Caco-2 (cell line): Measurements from ENCODE around the gene ST6GALNAC5. TPM values are rescaled to one million over a fixed set of nuclear protein-coding genes. Genes with fewer than 3 reads are reported as not detected.

Experiments used
- BruUV-seq: library from RNA; stranded (reverse); fragments of 400-500 nt; replicated peaks from 2 replicates; lab custom pipeline; 2021; lab: Mats Ljungman, UMichigan
- CTCF ChIA-PET: fragments of 300-600 bp; sonication (Branson Sonifier 250); formaldehyde crosslinking; loops from one replicate; lab custom pipeline; 2022; ENCODE audit warnings: antibody characterized with exemption; lab: Charles Lee
- POLR2A ChIA-PET: fragments of 300-600 bp; sonication (Branson Sonifier 250); formaldehyde crosslinking; loops from one replicate; lab custom pipeline; 2022; ENCODE audit warnings: antibody characterized with exemption; lab: Charles Lee
- DNase-seq, 2 experiments: peaks; one replicate each; pipeline versions ENCODE4 v3.0.0 to v3.0.0-alpha.2; 2020 to 2022
- H3K27me3 ChIP-seq: replicated peaks from 2 replicates; pipeline ENCODE4 v1.6.0; 2011; ENCODE audit warnings: low read length; ENCODE audit not compliant: control insufficient read depth, insufficient read depth
- H3K36me3 ChIP-seq: 2 replicates; pipeline ENCODE4 v1.5.1; 2011; ENCODE audit warnings: low read length; ENCODE audit not compliant: control insufficient read depth, insufficient read depth
- H3K4me1 ChIP-seq: fragments of 250-450 bp; sonication (Bioruptor Pico); 2 replicates; pipeline ENCODE4 v1.5.1; 2020; ENCODE audit warnings: mild to moderate bottlenecking
- H3K4me3 ChIP-seq: 2 replicates; pipeline ENCODE4 v1.5.1; 2011; ENCODE audit warnings: low read depth, mild to moderate bottlenecking, control low read depth, low read length
- H3K9me3 ChIP-seq: fragments of 250-450 bp; sonication (Bioruptor Pico); 2 replicates; pipeline ENCODE4 v1.5.1; 2020; ENCODE audit warnings: mild to moderate bottlenecking, moderate library complexity
- H3K27ac Mint-ChIP-seq: one replicate; pipeline ENCODE4 v1.8.0; 2022; ENCODE audit warnings: mixed read lengths; ENCODE audit not compliant: unreplicated experiment
- H3K27me3 Mint-ChIP-seq: one replicate; pipeline ENCODE4 v1.8.0; 2022; ENCODE audit warnings: mixed read lengths; ENCODE audit not compliant: insufficient read depth, unreplicated experiment
- H3K36me3 Mint-ChIP-seq: one replicate; pipeline ENCODE4 v1.8.0; 2022; ENCODE audit warnings: mild to moderate bottlenecking, mixed read lengths; ENCODE audit not compliant: insufficient read depth, unreplicated experiment
- H3K4me1 Mint-ChIP-seq: one replicate; pipeline ENCODE4 v1.8.0; 2022; ENCODE audit warnings: low read depth, mixed read lengths; ENCODE audit not compliant: unreplicated experiment
- H3K4me3 Mint-ChIP-seq: one replicate; pipeline ENCODE4 v1.8.0; 2022; ENCODE audit warnings: mild to moderate bottlenecking, moderate library complexity, mixed read lengths; ENCODE audit not compliant: unreplicated experiment
- H3K9me3 Mint-ChIP-seq: one replicate; pipeline ENCODE4 v1.8.0; 2022; ENCODE audit warnings: mixed read lengths; ENCODE audit not compliant: unreplicated experiment
- intact Hi-C: fragments of 100-400 bp; cut with micrococcal nuclease; formaldehyde crosslinking; loops from one replicate; pipeline ENCODE4 v1.10.0; 2022; ENCODE audit not compliant: unreplicated experiment
- total RNA-seq: library from RNA; stranded (reverse); gene quantifications from 2 replicates; pipeline ENCODE4 v1.2.3, GENCODE V29; 2022
- TF ChIP-seq, protein P1 (sequence below), 2 experiments: fragments of 200-600 bp in 1 of 2; IDR thresholded peaks; 1 replicate in 1 of 2; 2 replicates in 1 of 2; pipeline versions ENCODE4 v1.5.1 to v1.8.0; 2011 to 2022; ENCODE audit warnings: antibody characterized with exemption in 1 of 2, control low read depth in 1 of 2, inconsistent platforms in 1 of 2, low read depth in 1 of 2, low read length in 1 of 2, mild to moderate bottlenecking in 1 of 2, moderate library complexity in 1 of 2; ENCODE audit not compliant: insufficient read depth in 1 of 2, severe bottlenecking in 1 of 2, unreplicated experiment in 1 of 2

ST6GALNAC5 gene
- total RNA-seq, 1 experiment from 2014 or later, result 0.09 TPM

DNA sequence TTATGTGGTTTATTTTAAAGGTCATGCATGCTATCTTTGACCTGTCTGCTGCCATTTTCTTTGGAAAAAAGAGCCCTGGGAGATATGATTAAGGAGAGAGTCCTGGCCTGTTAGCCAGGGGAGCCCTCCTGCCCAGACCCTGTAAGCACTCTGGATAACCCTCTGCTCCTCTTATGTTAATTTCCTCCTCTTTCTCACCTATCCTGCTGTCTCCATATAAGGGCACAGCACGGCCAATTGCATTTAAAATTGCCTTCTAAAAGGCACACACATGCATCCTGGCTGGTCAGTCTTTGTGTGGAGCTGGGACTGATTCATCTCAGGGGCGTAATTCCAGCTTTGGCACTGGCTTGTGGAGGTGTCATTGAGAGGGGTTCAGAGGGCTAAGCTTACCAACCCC lies 158.9 kb downstream of the ST6GALNAC5 start:
- H3K4me3 Mint-ChIP-seq, result no peak overlapping the region
- Histone ChIP-seq H3K27me3 (no peaks in the 10 kb centered on the region), H3K4me1 (no peaks in the 10 kb centered on the region), H3K4me3 (no peak overlapping the region), H3K36me3 (no peaks in the 10 kb centered on the region), H3K9me3 (no peaks in the 10 kb centered on the region)
- intact Hi-C loops, result no loop called here
- TF ChIP-seq, protein P1, sequence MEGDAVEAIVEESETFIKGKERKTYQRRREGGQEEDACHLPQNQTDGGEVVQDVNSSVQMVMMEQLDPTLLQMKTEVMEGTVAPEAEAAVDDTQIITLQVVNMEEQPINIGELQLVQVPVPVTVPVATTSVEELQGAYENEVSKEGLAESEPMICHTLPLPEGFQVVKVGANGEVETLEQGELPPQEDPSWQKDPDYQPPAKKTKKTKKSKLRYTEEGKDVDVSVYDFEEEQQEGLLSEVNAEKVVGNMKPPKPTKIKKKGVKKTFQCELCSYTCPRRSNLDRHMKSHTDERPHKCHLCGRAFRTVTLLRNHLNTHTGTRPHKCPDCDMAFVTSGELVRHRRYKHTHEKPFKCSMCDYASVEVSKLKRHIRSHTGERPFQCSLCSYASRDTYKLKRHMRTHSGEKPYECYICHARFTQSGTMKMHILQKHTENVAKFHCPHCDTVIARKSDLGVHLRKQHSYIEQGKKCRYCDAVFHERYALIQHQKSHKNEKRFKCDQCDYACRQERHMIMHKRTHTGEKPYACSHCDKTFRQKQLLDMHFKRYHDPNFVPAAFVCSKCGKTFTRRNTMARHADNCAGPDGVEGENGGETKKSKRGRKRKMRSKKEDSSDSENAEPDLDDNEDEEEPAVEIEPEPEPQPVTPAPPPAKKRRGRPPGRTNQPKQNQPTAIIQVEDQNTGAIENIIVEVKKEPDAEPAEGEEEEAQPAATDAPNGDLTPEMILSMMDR (IDR thresholded peaks at IDR 0.05; ENCODE audit: insufficient read depth in 1 of 2, low read depth in 1 of 2, low read length in 1 of 2, severe bottlenecking in 1 of 2, unreplicated experiment in 1 of 2), result no peak
- no peaks in the 10 kb centered on the region for H3K36me3 Mint-ChIP-seq
- no peak for DNase-seq
- H3K27me3 Mint-ChIP-seq, result peaks cover 3% of the 10 kb centered on the region
- no peak overlapping the region for H3K27ac Mint-ChIP-seq
- no TSS peak for BruUV-seq
- H3K9me3 Mint-ChIP-seq, result no peaks in the 10 kb centered on the region
- ChIA-PET POLR2A (no interaction called here), CTCF (no interaction called here)
- H3K4me1 Mint-ChIP-seq, result no peaks in the 10 kb centered on the region

DNA sequence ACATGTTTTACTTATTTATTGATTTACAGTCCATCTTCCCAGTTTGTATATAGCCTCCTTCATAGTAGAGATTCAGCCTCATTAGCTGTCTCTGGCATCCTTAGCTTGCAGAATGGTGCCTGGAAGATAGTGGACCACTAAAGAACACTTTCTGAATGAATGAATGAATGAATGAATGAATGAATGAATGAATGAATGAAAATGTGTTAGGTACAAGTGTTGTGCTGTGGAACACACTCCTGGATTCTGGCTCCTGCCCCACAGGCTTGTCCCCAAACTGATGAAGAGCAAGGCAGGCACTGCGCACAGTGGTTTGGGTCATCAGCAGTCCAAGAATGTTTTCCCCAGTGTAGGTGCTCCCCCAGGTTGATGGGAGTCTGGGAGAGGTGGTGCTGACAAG lies 159.4 kb downstream of the ST6GALNAC5 start:
- no peaks in the 10 kb centered on the region for H3K9me3 Mint-ChIP-seq
- peaks cover 3% of the 10 kb centered on the region for H3K27me3 Mint-ChIP-seq
- no TSS peak for BruUV-seq
- no peaks in the 10 kb centered on the region for H3K4me1 Mint-ChIP-seq
- no peaks in the 10 kb centered on the region for H3K36me3 Mint-ChIP-seq
- DNase-seq, result no peak
- H3K36me3 ChIP-seq, result no peaks in the 10 kb centered on the region
- intact Hi-C loops, result no loop called here
- no peak overlapping the region for H3K4me3 Mint-ChIP-seq
- no peaks in the 10 kb centered on the region for H3K9me3 ChIP-seq
- no peaks in the 10 kb centered on the region for H3K27me3 ChIP-seq
- POLR2A ChIA-PET, result no interaction called here
- CTCF ChIA-PET, result no interaction called here
- no peaks in the 10 kb centered on the region for H3K4me1 ChIP-seq
- TF ChIP-seq, protein P1 (IDR thresholded peaks at IDR 0.05; ENCODE audit: insufficient read depth in 1 of 2, low read depth in 1 of 2, low read length in 1 of 2, severe bottlenecking in 1 of 2, unreplicated experiment in 1 of 2), result no peak
- H3K4me3 ChIP-seq, result no peak overlapping the region
- no peak overlapping the region for H3K27ac Mint-ChIP-seq

DNA sequence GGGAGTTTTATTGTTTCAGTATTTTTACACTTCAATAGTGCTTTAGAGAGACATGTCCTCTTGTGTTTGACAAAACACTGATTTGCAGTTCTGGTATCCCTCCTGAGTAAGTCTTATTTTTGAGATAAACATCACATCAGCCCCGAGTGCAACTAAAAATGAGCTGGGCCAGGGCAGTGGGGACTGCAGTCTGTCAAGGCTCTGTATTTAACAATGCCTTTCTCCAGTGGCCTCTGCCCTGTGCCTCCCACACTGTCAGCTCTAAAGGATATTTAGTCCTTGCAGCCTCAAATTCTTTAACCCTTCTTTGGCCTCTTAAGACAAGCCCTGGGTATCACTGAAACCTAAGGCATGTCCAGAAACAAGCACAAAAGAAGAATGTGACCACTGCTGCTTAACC lies 160.6 kb downstream of the ST6GALNAC5 start:
- H3K36me3 ChIP-seq, result no peaks in the 10 kb centered on the region
- H3K4me1 Mint-ChIP-seq, result no peaks in the 10 kb centered on the region
- intact Hi-C loops, result no loop called here
- CTCF ChIA-PET, result no interaction called here
- no peak overlapping the region for H3K4me3 ChIP-seq
- no peaks in the 10 kb centered on the region for H3K9me3 Mint-ChIP-seq
- H3K27me3 Mint-ChIP-seq, result peaks cover 3% of the 10 kb centered on the region
- no peak overlapping the region for H3K4me3 Mint-ChIP-seq
- DNase-seq, result no peak
- TF ChIP-seq, protein P1 (IDR thresholded peaks at IDR 0.05; ENCODE audit: insufficient read depth in 1 of 2, low read depth in 1 of 2, low read length in 1 of 2, severe bottlenecking in 1 of 2, unreplicated experiment in 1 of 2), result no peak
- no TSS peak for BruUV-seq
- H3K36me3 Mint-ChIP-seq, result no peaks in the 10 kb centered on the region
- H3K4me1 ChIP-seq, result no peaks in the 10 kb centered on the region
- no peak overlapping the region for H3K27ac Mint-ChIP-seq
- no peaks in the 10 kb centered on the region for H3K9me3 ChIP-seq
- POLR2A ChIA-PET, result no interaction called here
- H3K27me3 ChIP-seq, result no peaks in the 10 kb centered on the region
